B cell (primary cell): ENCODE results near the gene KCNJ4. TPM values are rescaled to one million over a fixed set of nuclear protein-coding genes. Genes with fewer than 3 reads are reported as not detected.

Source experiments
- ATAC-seq: fragments of 200-7000 bp; cut with Tn5 transposase; one replicate; pipeline ENCODE4 v1.10.0; 2021; ENCODE audit warnings: low read depth, mild to moderate bottlenecking, moderate number of reproducible peaks, moderate library complexity
- CTCF ChIA-PET: fragments of 350-600 bp; sonication (Branson Sonifier 250); formaldehyde crosslinking; loops from one replicate; lab custom pipeline; 2021; ENCODE audit warnings: antibody characterized with exemption, inconsistent platforms; lab: Charles Lee
- POLR2A ChIA-PET: fragments of 350-600 bp; sonication (Branson Sonifier 250); formaldehyde crosslinking; loops from one replicate; lab custom pipeline; 2021; ENCODE audit warnings: antibody characterized with exemption; lab: Charles Lee
- DNase-seq: peaks from one replicate; pipeline ENCODE4 v3.0.0; 2013
- H2AFZ ChIP-seq: 2 replicates; pipeline ENCODE4 v1.6.1; 2012; ENCODE audit warnings: mild to moderate bottlenecking, low read depth, low read length; ENCODE audit not compliant: insufficient read depth, poor library complexity, severe bottlenecking
- H3K27ac ChIP-seq, 2 donors: 1 replicate in 1 of 2; 2 replicates in 1 of 2; pipeline ENCODE4 v1.5.1; 2012 to 2013; ENCODE audit warnings: low read length in 2 of 2, mild to moderate bottlenecking in 2 of 2, moderate library complexity in 1 of 2
- H3K27me3 ChIP-seq, 4 experiments: fragments of 200-600 bp in 1 of 4; sonication (generic) in 1 of 4; replicated peaks in 1 of 4; 1 replicate in 2 of 4; 2 replicates in 2 of 4; pipeline versions ENCODE4 v1.6.1 to v1.7.0; 2013 to 2016; ENCODE audit warnings: low read length in 3 of 4, mild to moderate bottlenecking in 2 of 4, mixed read lengths in 1 of 4, moderate library complexity in 1 of 4; ENCODE audit not compliant: insufficient read depth in 4 of 4, control insufficient read depth in 3 of 4; ENCODE audit errors: control extremely low read depth in 1 of 4
- H3K36me3 ChIP-seq, 2 experiments: replicated peaks in 1 of 2; 1 replicate in 1 of 2; 2 replicates in 1 of 2; pipeline versions ENCODE4 v1.6.1 to v1.7.1; 2013; ENCODE audit warnings: low read length in 1 of 2; ENCODE audit not compliant: insufficient read depth in 2 of 2, control insufficient read depth in 1 of 2; ENCODE audit errors: control extremely low read depth in 1 of 2, extremely low read depth in 1 of 2
- H3K4me1 ChIP-seq, 2 donors: fragments of 200-600 bp in 1 of 2; sonication (generic) in 1 of 2; 1 replicate in 1 of 2; 2 replicates in 1 of 2; pipeline versions ENCODE4 v1.5.1 to v1.6.1; 2013 to 2017; ENCODE audit warnings: low read length in 2 of 2; ENCODE audit not compliant: control insufficient read depth in 2 of 2, insufficient read depth in 2 of 2
- H3K4me2 ChIP-seq: replicated peaks from 2 replicates; pipeline ENCODE3; 2012; ENCODE audit warnings: mild to moderate bottlenecking, low read depth, low read length; ENCODE audit not compliant: poor library complexity, severe bottlenecking
- H3K4me3 ChIP-seq, 5 experiments: fragments of 200-600 bp in 1 of 5; sonication (generic) in 1 of 5; 1 replicate in 3 of 5; 2 replicates in 2 of 5; pipeline versions ENCODE4 v1.5.1 to v1.7.0; 2011 to 2016; ENCODE audit warnings: low read length in 4 of 5, mild to moderate bottlenecking in 4 of 5, low read depth in 2 of 5, control low read depth in 1 of 5, moderate library complexity in 1 of 5; ENCODE audit not compliant: insufficient read depth in 1 of 5; ENCODE audit errors: control extremely low read depth in 1 of 5, extremely low read depth in 1 of 5
- H3K79me2 ChIP-seq: fragments of 200-600 bp; sonication (generic); one replicate; pipeline ENCODE4 v1.6.0; 2016; ENCODE audit warnings: low read length; ENCODE audit not compliant: control insufficient read depth, insufficient read depth
- H3K9ac ChIP-seq: fragments of 200-600 bp; sonication (generic); 2 replicates; pipeline ENCODE4 v1.6.1; 2017; ENCODE audit warnings: mild to moderate bottlenecking, low read length, moderate library complexity
- H3K9me3 ChIP-seq, 3 donors: one replicate each; pipeline versions ENCODE4 v1.6.1 to v1.7.1; 2013; ENCODE audit warnings: low read length in 2 of 3; ENCODE audit not compliant: control insufficient read depth in 2 of 3, insufficient read depth in 1 of 3; ENCODE audit errors: control extremely low read depth in 1 of 3
- H4K20me1 ChIP-seq: 2 replicates; pipeline ENCODE4 v1.6.0; 2012; ENCODE audit warnings: mild to moderate bottlenecking, low read length; ENCODE audit not compliant: insufficient read depth, control insufficient read depth, poor library complexity, severe bottlenecking
- H3K27ac Mint-ChIP-seq: one replicate; pipeline ENCODE4 v1.8.0; 2021; ENCODE audit warnings: mixed read lengths
- H3K27me3 Mint-ChIP-seq: one replicate; pipeline ENCODE4 v1.8.0; 2021; ENCODE audit warnings: mixed read lengths
- H3K4me1 Mint-ChIP-seq: one replicate; pipeline ENCODE4 v1.8.0; 2021; ENCODE audit warnings: mixed read lengths
- H3K4me3 Mint-ChIP-seq: one replicate; pipeline ENCODE4 v1.8.0; 2021; ENCODE audit warnings: mixed read lengths
- H3K9me3 Mint-ChIP-seq: one replicate; pipeline ENCODE4 v1.8.0; 2022; ENCODE audit warnings: mixed read lengths; ENCODE audit not compliant: insufficient read depth
- CTCF ChIP-seq: fragments of 200-600 bp; IDR thresholded peaks from one replicate; pipeline ENCODE4 v1.8.0; 2022; ENCODE audit warnings: antibody characterized with exemption, mild to moderate bottlenecking
- EZH2 ChIP-seq: IDR thresholded peaks from 2 replicates; pipeline ENCODE4 v1.6.1; 2012; ENCODE audit warnings: borderline replicate concordance, low read depth, mild to moderate bottlenecking, moderate library complexity, low read length; ENCODE audit not compliant: insufficient read depth, poor library complexity, severe bottlenecking
- WGBS: methylation state at CpG from one replicate; pipeline ENCODE4 v1.1.5; 2013; ENCODE audit warnings: missing lambda C conversion rate; ENCODE audit not compliant: insufficient coverage; 5-methylcytosine and 5-hydroxymethylcytosine counted together
- intact Hi-C: fragments of 100-400 bp; cut with micrococcal nuclease; formaldehyde crosslinking; loops from one replicate; pipeline ENCODE4 v1.10.0; 2022
- polyA plus RNA-seq: library from polyadenylated mRNA; depleted of rRNA; stranded (reverse); fragments of >200 nt; gene quantifications from 2 replicates; pipeline ENCODE4 v1.2.3, GENCODE V29; 2012
- total RNA-seq, 2 donors: library from RNA; stranded (reverse); fragments of 120-200 nt in 1 of 2; gene quantifications; 1 replicate in 1 of 2; 2 replicates in 1 of 2; pipeline versions ENCODE4 v1.2.3 to v1.2.4, GENCODE V29; 2013 to 2022

KCNJ4 gene
- total and polyA plus RNA-seq, 2 donors (not counting 1 experiment from before 2014, with no cell fraction given) = not detected

GRCh38 chr22:38465673-38466490, 10.9 kb upstream of the KCNJ4 start:
- H3K79me2 ChIP-seq = no peaks in the 10 kb centered on the region
- POLR2A ChIA-PET = no interaction called here
- ATAC-seq = no peak
- no peak for DNase-seq
- intact Hi-C loops = no loop called here
- no peak overlapping the region for H3K4me3 Mint-ChIP-seq
- H3K4me2 ChIP-seq = no peak overlapping the region
- H3K27ac Mint-ChIP-seq = no peak overlapping the region
- TF ChIP-seq CTCF (no peak), EZH2 (no peak)
- H3K27me3 Mint-ChIP-seq = peaks cover 42% of the 10 kb centered on the region
- no peak overlapping the region for H3K4me3 ChIP-seq
- H3K4me1 ChIP-seq = peaks cover 19 to 23% of the 10 kb centered on the region in 2 donors
- CTCF ChIA-PET = no interaction called here
- no peaks in the 10 kb centered on the region for H4K20me1 ChIP-seq
- H3K36me3 ChIP-seq = no peaks in the 10 kb centered on the region
- no peak overlapping the region for H3K9ac ChIP-seq
- no peaks in the 10 kb centered on the region for H3K9me3 Mint-ChIP-seq
- peaks cover 0 to 66% (median 33%) of the 10 kb centered on the region in 4 experiments for H3K27me3 ChIP-seq
- WGBS = 71% methylated on average over 26 of the region's 26 CpGs
- H3K9me3 ChIP-seq = peaks cover 0 to 11% (median 0%) of the 10 kb centered on the region in 3 donors
- H3K27ac ChIP-seq = no peak overlapping the region
- peaks cover 17% of the 10 kb centered on the region for H3K4me1 Mint-ChIP-seq
- no peak overlapping the region for H2AFZ ChIP-seq
